A673 (cell line): ENCODE measurements around the gene ADAMTS15.
"Not testable (repeated sequence)": the region's sequence is repeated elsewhere in the genome, so short reads cannot be mapped to it uniquely, and the experiment has no call there.

Source experiments
- EZH2 ChIP-seq: fragments of 200-600 bp; sonication (generic); IDR thresholded peaks from 2 replicates; pipeline ENCODE4 v1.6.1; 2017; ENCODE audit warnings: borderline replicate concordance, low read depth, mild to moderate bottlenecking, mixed read lengths, antibody characterized with exemption, low read length; ENCODE audit not compliant: poor library complexity, severe bottlenecking
- TF ChIP-seq, protein P1 (sequence below): fragments of 300-800, 200-600 bp; sonication (generic); conservative IDR thresholded peaks from 2 replicates; pipeline ENCODE4 v1.5.1; 2017; ENCODE audit warnings: low read depth, mild to moderate bottlenecking, antibody characterized with exemption, low read length, moderate library complexity, mixed read lengths

GRCh38 chr11:130438401-130439159, 9.9 kb upstream of the ADAMTS15 start:
- TF ChIP-seq, protein P1, sequence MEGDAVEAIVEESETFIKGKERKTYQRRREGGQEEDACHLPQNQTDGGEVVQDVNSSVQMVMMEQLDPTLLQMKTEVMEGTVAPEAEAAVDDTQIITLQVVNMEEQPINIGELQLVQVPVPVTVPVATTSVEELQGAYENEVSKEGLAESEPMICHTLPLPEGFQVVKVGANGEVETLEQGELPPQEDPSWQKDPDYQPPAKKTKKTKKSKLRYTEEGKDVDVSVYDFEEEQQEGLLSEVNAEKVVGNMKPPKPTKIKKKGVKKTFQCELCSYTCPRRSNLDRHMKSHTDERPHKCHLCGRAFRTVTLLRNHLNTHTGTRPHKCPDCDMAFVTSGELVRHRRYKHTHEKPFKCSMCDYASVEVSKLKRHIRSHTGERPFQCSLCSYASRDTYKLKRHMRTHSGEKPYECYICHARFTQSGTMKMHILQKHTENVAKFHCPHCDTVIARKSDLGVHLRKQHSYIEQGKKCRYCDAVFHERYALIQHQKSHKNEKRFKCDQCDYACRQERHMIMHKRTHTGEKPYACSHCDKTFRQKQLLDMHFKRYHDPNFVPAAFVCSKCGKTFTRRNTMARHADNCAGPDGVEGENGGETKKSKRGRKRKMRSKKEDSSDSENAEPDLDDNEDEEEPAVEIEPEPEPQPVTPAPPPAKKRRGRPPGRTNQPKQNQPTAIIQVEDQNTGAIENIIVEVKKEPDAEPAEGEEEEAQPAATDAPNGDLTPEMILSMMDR = not testable (repeated sequence)
- TF ChIP-seq EZH2 = not testable (repeated sequence)
